ENCODE measurements around the gene APOL6. TPM values are rescaled to one million over a fixed set of nuclear protein-coding genes. Genes with fewer than 3 reads are reported as not detected.

APOL6 gene
- total RNA-seq (2022; extraction: Qiagen RNA extraction): 1.5 to 2.2 TPM (median 1.8 TPM) in 5 replicates

GRCh38 chr22:35648066-35649025 is at the start of gene APOL6:
Gene APOL6, plus strand, starts transcription at chr22:35648446. Its CDS starts 7,980 bp downstream, at chr22:35656426.

GRCh38 chr22:35617137-35617755 is 31.0 kb upstream of the APOL6 start, which contains the start of gene MB:
Gene MB, minus strand, starts transcription at chr22:35617329. Its CDS starts 72 bp downstream, at chr22:35617257.

GRCh38 chr22:35717572-35717971 is 69.3 kb downstream of the APOL6 start, which contains the start of gene APOL5:
Gene APOL5, plus strand, starts transcription at chr22:35717872. Its CDS starts 0 bp downstream, at chr22:35717872.

Other genes with a start within 250 kb of the APOL6 start
- 58.3 to 98.3 TPM (median 83.8 TPM) in 5 replicates for gene MCM5, start 248.3 kb upstream of the APOL6 start, total RNA-seq (2022; extraction: Qiagen RNA extraction)
- gene RASD2, start 107.6 kb upstream of the APOL6 start, total RNA-seq (2022; extraction: Qiagen RNA extraction): 0.74 to 1.3 TPM (median 1.2 TPM) in 5 replicates
- gene MB, start 31.1 kb upstream of the APOL6 start, total RNA-seq (2022; extraction: Qiagen RNA extraction): 6.7 to 8.9 TPM (median 7.7 TPM) in 5 replicates
- gene APOL5, start 69.4 kb downstream of the APOL6 start, total RNA-seq (2022; extraction: Qiagen RNA extraction): not detected in 5 replicates

Measured in A549 treated with CORT108297 at 1 μM for 4 hours (cell line).